Kidney epithelial cell (primary cell): ENCODE results near the gene ATP13A3. TPM values are rescaled to one million over a fixed set of nuclear protein-coding genes. Genes with fewer than 3 reads are reported as not detected.

Source experiments
- DNase-seq: peaks from one replicate; pipeline ENCODE4 v3.0.0-alpha.2; 2010; ENCODE audit warnings: low read depth
- H3K27me3 ChIP-seq: 2 replicates; pipeline ENCODE4 v1.6.0; 2011; ENCODE audit warnings: low read length; ENCODE audit not compliant: control insufficient read depth, insufficient read depth
- H3K36me3 ChIP-seq: 2 replicates; pipeline ENCODE4 v1.5.1; 2011; ENCODE audit warnings: low read length; ENCODE audit not compliant: control insufficient read depth, insufficient read depth
- H3K4me3 ChIP-seq: 2 replicates; pipeline ENCODE4 v1.5.1; 2011; ENCODE audit warnings: low read depth, mild to moderate bottlenecking, control low read depth, low read length
- CTCF ChIP-seq: IDR thresholded peaks from 2 replicates; pipeline ENCODE4 v1.5.1; 2011; ENCODE audit warnings: mild to moderate bottlenecking, moderate library complexity, low read length, control low read depth, inconsistent platforms; ENCODE audit not compliant: insufficient read depth, poor library complexity, severe bottlenecking
- total RNA-seq: library from RNA; depleted of rRNA; stranded (reverse); fragments of >200 nt; gene quantifications from 2 replicates; pipeline ENCODE4 v1.2.3, GENCODE V29; 2015

The ATP13A3 gene
- total RNA-seq, 1 donor from 2014 or later, result 324 TPM

- DNase-seq, result no peak
- no peak for TF ChIP-seq CTCF
- no peak overlapping the region for H3K4me3 ChIP-seq
- H3K36me3 ChIP-seq, result no peaks in the 10 kb centered on the region
- H3K27me3 ChIP-seq, result no peaks in the 10 kb centered on the region
Measured at GRCh38 chr3:194424373-194424772, 62.4 kb downstream of the ATP13A3 start.

GRCh38 chr3:194423317-194423716, 63.5 kb downstream of the ATP13A3 start:
- no peaks in the 10 kb centered on the region for H3K36me3 ChIP-seq

GRCh38 chr3:194422188-194422587, 64.6 kb downstream of the ATP13A3 start:
- no peaks in the 10 kb centered on the region for H3K36me3 ChIP-seq
- no peak overlapping the region for H3K4me3 ChIP-seq
- no peaks in the 10 kb centered on the region for H3K27me3 ChIP-seq
- no peak for TF ChIP-seq CTCF
- DNase-seq, result no peak

More at GRCh38 chr3:194423317-194423716, 63.5 kb downstream of the ATP13A3 start:
- DNase-seq, result no peak
- no peak for TF ChIP-seq CTCF
- Histone ChIP-seq H3K27me3 (no peaks in the 10 kb centered on the region), H3K4me3 (no peak overlapping the region)

- no peaks in the 10 kb centered on the region for H3K36me3 ChIP-seq
- DNase-seq, result no peak
- no peaks in the 10 kb centered on the region for H3K27me3 ChIP-seq
- TF ChIP-seq CTCF, result no peak
- H3K4me3 ChIP-seq, result no peak overlapping the region
Measured at GRCh38 chr3:194418671-194419070, 68.1 kb downstream of the ATP13A3 start.

GRCh38 chr3:194407423-194407822, 79.4 kb downstream of the ATP13A3 start:
- Histone ChIP-seq H3K36me3 (peaks cover 2% of the 10 kb centered on the region), H3K27me3 (no peaks in the 10 kb centered on the region), H3K4me3 (no peak overlapping the region)
- no peak for DNase-seq
- no peak for TF ChIP-seq CTCF

GRCh38 chr3:194405766-194406165, 81.0 kb downstream of the ATP13A3 start:
- no peak for DNase-seq
- Histone ChIP-seq H3K27me3 (no peaks in the 10 kb centered on the region), H3K36me3 (no peaks in the 10 kb centered on the region), H3K4me3 (no peak overlapping the region)
- no peak for TF ChIP-seq CTCF
